Measurements from ENCODE around the gene GPR139. TPM values are rescaled to one million over a fixed set of nuclear protein-coding genes. Genes with fewer than 3 reads are reported as not detected.

Gene GPR139
- total RNA-seq, 2 experiments from 2014 or later, result not detected

GRCh38 chr16:20074099-20074991 is 655 bp upstream of the GPR139 start:
- Mint-ChIP-seq H3K27ac (no peak overlapping the region), H3K9me3 (no peaks in the 10 kb centered on the region), H3K4me1 (no peaks in the 10 kb centered on the region), H3K36me3 (no peaks in the 10 kb centered on the region), H3K27me3 (peaks cover 47% of the 10 kb centered on the region), H3K4me3 (no peak overlapping the region)
- no peak for DNase-seq

- Mint-ChIP-seq H3K4me3 (no peak overlapping the region), H3K27ac (no peak overlapping the region), H3K36me3 (no peaks in the 10 kb centered on the region), H3K27me3 (peaks cover 41% of the 10 kb centered on the region), H3K4me1 (no peaks in the 10 kb centered on the region), H3K9me3 (peaks cover 2% of the 10 kb centered on the region)
- no peak for DNase-seq
These were observed 852 bp downstream of the GPR139 start for GRCh38 chr16:20072874-20073202.

- H3K4me1 Mint-ChIP-seq, result no peaks in the 10 kb centered on the region
- peaks cover 41% of the 10 kb centered on the region for H3K27me3 Mint-ChIP-seq
- H3K27ac Mint-ChIP-seq, result no peak overlapping the region
- no peak overlapping the region for H3K4me3 Mint-ChIP-seq
- H3K9me3 Mint-ChIP-seq, result peaks cover 4% of the 10 kb centered on the region
- DNase-seq, result no peak
- H3K36me3 Mint-ChIP-seq, result no peaks in the 10 kb centered on the region
These were observed 1.4 kb downstream of the GPR139 start for GRCh38 chr16:20072146-20072873.

- no peak for DNase-seq
- Mint-ChIP-seq H3K4me3 (no peak overlapping the region), H3K9me3 (peaks cover 4% of the 10 kb centered on the region), H3K27ac (no peak overlapping the region), H3K4me1 (no peaks in the 10 kb centered on the region), H3K27me3 (peaks cover 7% of the 10 kb centered on the region), H3K36me3 (no peaks in the 10 kb centered on the region)
These were observed 8.8 kb downstream of the GPR139 start for GRCh38 chr16:20064931-20065330.

GRCh38 chr16:20064520-20064919 is 9.2 kb downstream of the GPR139 start:
- H3K27ac Mint-ChIP-seq, result no peak overlapping the region
- DNase-seq, result no peak
- no peak overlapping the region for H3K4me3 Mint-ChIP-seq
- H3K27me3 Mint-ChIP-seq, result peaks cover 3% of the 10 kb centered on the region
- H3K4me1 Mint-ChIP-seq, result no peaks in the 10 kb centered on the region
- H3K36me3 Mint-ChIP-seq, result no peaks in the 10 kb centered on the region
- peaks cover 4% of the 10 kb centered on the region for H3K9me3 Mint-ChIP-seq

- Mint-ChIP-seq H3K4me1 (no peaks in the 10 kb centered on the region), H3K27me3 (no peaks in the 10 kb centered on the region), H3K27ac (no peak overlapping the region), H3K9me3 (no peaks in the 10 kb centered on the region), H3K4me3 (no peak overlapping the region), H3K36me3 (no peaks in the 10 kb centered on the region)
- DNase-seq, result no peak
These were observed 12.6 kb downstream of the GPR139 start for GRCh38 chr16:20061132-20061531.

GRCh38 chr16:20056436-20056835 is 17.3 kb downstream of the GPR139 start:
- no peak for DNase-seq
- no peaks in the 10 kb centered on the region for H3K9me3 Mint-ChIP-seq
- H3K36me3 Mint-ChIP-seq, result no peaks in the 10 kb centered on the region
- no peaks in the 10 kb centered on the region for H3K27me3 Mint-ChIP-seq
- no peak overlapping the region for H3K4me3 Mint-ChIP-seq
- H3K27ac Mint-ChIP-seq, result no peak overlapping the region
- H3K4me1 Mint-ChIP-seq, result no peaks in the 10 kb centered on the region

- no peaks in the 10 kb centered on the region for H3K27me3 Mint-ChIP-seq
- H3K4me1 Mint-ChIP-seq, result no peaks in the 10 kb centered on the region
- no peak for DNase-seq
- no peak overlapping the region for H3K27ac Mint-ChIP-seq
- no peaks in the 10 kb centered on the region for H3K9me3 Mint-ChIP-seq
- no peak overlapping the region for H3K4me3 Mint-ChIP-seq
- H3K36me3 Mint-ChIP-seq, result no peaks in the 10 kb centered on the region
These were observed 20.4 kb downstream of the GPR139 start for GRCh38 chr16:20053336-20053735.

- Mint-ChIP-seq H3K4me3 (no peak overlapping the region), H3K4me1 (no peaks in the 10 kb centered on the region), H3K9me3 (no peaks in the 10 kb centered on the region), H3K27ac (no peak overlapping the region), H3K27me3 (no peaks in the 10 kb centered on the region), H3K36me3 (no peaks in the 10 kb centered on the region)
- no peak for DNase-seq
These were observed 22.1 kb downstream of the GPR139 start for GRCh38 chr16:20051611-20052010.

GRCh38 chr16:20051147-20051546 is 22.5 kb downstream of the GPR139 start:
- no peaks in the 10 kb centered on the region for H3K4me1 Mint-ChIP-seq

GRCh38 chr16:20049831-20050230 is 23.9 kb downstream of the GPR139 start:
- Mint-ChIP-seq H3K4me1 (no peaks in the 10 kb centered on the region), H3K27ac (no peak overlapping the region), H3K9me3 (no peaks in the 10 kb centered on the region), H3K4me3 (no peak overlapping the region), H3K27me3 (no peaks in the 10 kb centered on the region), H3K36me3 (no peaks in the 10 kb centered on the region)
- no peak for DNase-seq

More at GRCh38 chr16:20051147-20051546, 22.5 kb downstream of the GPR139 start:
- no peaks in the 10 kb centered on the region for H3K27me3 Mint-ChIP-seq
- no peaks in the 10 kb centered on the region for H3K36me3 Mint-ChIP-seq
- H3K4me3 Mint-ChIP-seq, result no peak overlapping the region
- H3K9me3 Mint-ChIP-seq, result no peaks in the 10 kb centered on the region
- DNase-seq, result no peak
- H3K27ac Mint-ChIP-seq, result no peak overlapping the region

GRCh38 chr16:20045886-20046285 is 27.8 kb downstream of the GPR139 start:
- Mint-ChIP-seq H3K36me3 (no peaks in the 10 kb centered on the region), H3K4me3 (no peak overlapping the region), H3K9me3 (no peaks in the 10 kb centered on the region), H3K27me3 (peaks cover 4% of the 10 kb centered on the region), H3K27ac (no peak overlapping the region), H3K4me1 (no peaks in the 10 kb centered on the region)
- no peak for DNase-seq

GRCh38 chr16:20042848-20043247 is 30.8 kb downstream of the GPR139 start:
- H3K27me3 Mint-ChIP-seq, result peaks cover 4% of the 10 kb centered on the region
- no peaks in the 10 kb centered on the region for H3K36me3 Mint-ChIP-seq
- H3K9me3 Mint-ChIP-seq, result no peaks in the 10 kb centered on the region
- H3K4me1 Mint-ChIP-seq, result no peaks in the 10 kb centered on the region
- no peak overlapping the region for H3K27ac Mint-ChIP-seq
- no peak for DNase-seq
- H3K4me3 Mint-ChIP-seq, result no peak overlapping the region

GRCh38 chr16:20041924-20042596 is 31.6 kb downstream of the GPR139 start:
- no peak overlapping the region for H3K4me3 Mint-ChIP-seq
- peaks cover 4% of the 10 kb centered on the region for H3K27me3 Mint-ChIP-seq

GRCh38 chr16:20040011-20040410 is 33.7 kb downstream of the GPR139 start:
- Mint-ChIP-seq H3K27me3 (peaks cover 4% of the 10 kb centered on the region), H3K4me3 (no peak overlapping the region), H3K9me3 (peaks cover 3% of the 10 kb centered on the region), H3K36me3 (no peaks in the 10 kb centered on the region), H3K4me1 (no peaks in the 10 kb centered on the region), H3K27ac (no peak overlapping the region)
- DNase-seq, result no peak

More at GRCh38 chr16:20041924-20042596, 31.6 kb downstream of the GPR139 start:
- no peak for DNase-seq
- Mint-ChIP-seq H3K36me3 (no peaks in the 10 kb centered on the region), H3K27ac (no peak overlapping the region), H3K9me3 (no peaks in the 10 kb centered on the region), H3K4me1 (no peaks in the 10 kb centered on the region)
